Activated CD8-positive, alpha-beta memory T cell treated with anti-CD3 and anti-CD28 coated beads for 24 hours (primary cell): ENCODE data around the gene FCN3.
A peak's percentile ranks its signal among the peaks of the same experiment; 100 is the strongest.
"Not testable (repeated sequence)": the region's sequence is repeated elsewhere in the genome, so short reads cannot be mapped to it uniquely, and the experiment has no call there.

Source experiments
- DNase-seq: peaks from one replicate; pipeline ENCODE4 v3.0.0-alpha.2; 2020

Gene FCN3

GRCh38 chr1:27374362-27375086, at the start of gene FCN3:
TSS of gene FCN3 (minus strand) at chr1:27374824. CDS start at chr1:27374818, 6 bp downstream.
- no peak for DNase-seq

- DNase-seq = no peak
These were observed 49.1 kb upstream of the FCN3 start for GRCh38 chr1:27423709-27424108.

GRCh38 chr1:27418326-27419185, 43.9 kb upstream of the FCN3 start:
- no peak for DNase-seq

DNA sequence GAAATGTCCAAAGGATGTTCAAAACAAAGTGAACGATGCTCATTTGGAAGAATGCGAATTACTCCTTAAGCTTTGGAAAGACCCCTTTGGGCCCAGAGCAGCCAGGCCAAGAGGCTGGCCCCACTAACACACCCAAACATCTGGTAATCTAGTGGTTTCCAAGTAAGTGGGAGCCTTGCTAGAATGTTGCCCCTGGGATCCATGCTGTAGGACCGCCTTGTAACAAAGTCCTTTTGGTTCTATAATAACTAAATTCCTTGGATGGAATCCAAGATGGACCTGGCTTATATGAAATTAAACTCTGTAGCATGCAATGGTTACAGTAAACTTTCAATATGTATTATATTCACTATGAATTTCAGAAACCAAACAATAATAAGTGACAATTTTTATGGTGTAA, 43.1 kb upstream of the FCN3 start:
- no peak for DNase-seq

- DNase-seq = no peak
These were observed 41.9 kb upstream of the FCN3 start for GRCh38 chr1:27416387-27417111.

- DNase-seq = no peak
These were observed 39.5 kb upstream of the FCN3 start for GRCh38 chr1:27414091-27414490.

DNA sequence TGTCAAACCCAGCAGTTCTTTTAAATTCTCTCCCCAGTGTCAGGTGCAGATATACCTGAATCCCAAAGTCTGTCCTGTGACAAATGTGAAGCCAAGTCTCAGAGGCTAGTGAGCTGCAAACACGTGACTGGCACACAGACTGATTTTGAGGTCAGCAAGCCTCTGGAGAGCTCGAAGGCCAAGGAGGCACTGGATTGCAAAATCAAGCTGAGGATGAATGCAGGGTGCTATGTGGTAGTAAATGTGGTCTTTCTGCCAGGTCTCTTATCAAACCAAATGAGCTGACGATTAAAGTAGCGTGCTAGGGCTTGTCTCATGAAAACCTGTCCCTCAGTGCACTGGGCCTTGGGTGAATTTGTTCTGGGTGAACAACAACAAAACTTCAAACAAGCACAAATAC, 38.4 kb upstream of the FCN3 start:
- no peak for DNase-seq

DNA sequence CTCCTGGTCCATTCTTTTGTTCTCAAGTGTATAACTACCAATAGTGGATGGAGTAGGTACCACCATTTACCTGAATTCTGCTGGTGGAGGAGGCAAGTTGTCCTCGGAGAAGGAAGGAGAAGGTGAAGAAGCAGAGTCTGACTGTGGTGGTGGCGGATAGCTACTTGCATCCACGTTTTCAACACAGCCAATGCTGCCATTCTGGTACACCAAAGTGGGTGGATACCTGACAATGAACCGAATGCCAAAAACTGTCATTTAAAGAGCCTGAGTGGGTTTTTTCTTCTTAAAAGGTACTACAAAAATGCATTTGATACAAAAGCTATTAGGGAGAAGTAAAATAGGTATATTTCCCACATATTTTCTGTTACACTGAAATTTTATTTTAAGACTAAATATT, 37.9 kb upstream of the FCN3 start:
- DNase-seq = no peak

DNA sequence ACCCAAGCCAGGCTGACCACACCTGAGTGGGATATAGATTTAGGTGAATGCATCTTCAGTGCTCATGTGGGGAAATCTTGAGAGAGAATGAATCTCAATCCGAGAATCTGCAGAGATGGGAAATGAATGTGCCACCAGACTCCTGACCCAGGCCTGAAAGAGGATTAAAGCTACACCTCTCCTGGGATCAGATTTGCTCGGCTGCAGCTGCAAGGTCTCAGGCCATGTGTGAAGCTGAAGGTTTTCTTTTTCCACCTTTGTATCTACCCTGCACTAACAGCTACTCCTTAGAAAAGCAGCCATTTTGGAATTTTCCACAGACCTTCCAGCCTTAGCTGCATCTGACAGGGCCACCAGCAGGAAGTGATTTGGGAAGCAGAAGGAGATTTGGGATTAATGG, 36.1 kb upstream of the FCN3 start:
- no peak for DNase-seq

DNA sequence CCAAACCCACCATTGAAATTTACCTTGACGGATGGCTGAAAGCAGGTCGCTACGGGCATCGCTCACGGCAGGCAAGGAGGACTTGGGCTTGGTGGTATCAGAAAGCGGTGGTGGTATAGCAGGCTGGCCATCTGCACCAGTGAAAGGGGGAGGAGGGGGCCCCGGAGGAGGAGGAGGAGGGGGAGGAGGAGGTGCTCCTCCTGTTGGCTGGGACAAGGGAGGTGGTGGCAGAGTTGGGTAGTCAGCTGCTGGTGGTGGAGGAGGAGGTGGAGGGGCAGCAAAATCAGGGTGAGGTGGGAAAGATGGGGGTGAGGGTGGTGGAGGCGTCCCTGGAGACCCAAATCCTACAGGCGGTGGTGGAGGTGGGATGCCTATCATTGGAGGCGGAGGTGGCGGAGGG, 35.0 kb upstream of the FCN3 start:
- DNase-seq = no peak

DNA sequence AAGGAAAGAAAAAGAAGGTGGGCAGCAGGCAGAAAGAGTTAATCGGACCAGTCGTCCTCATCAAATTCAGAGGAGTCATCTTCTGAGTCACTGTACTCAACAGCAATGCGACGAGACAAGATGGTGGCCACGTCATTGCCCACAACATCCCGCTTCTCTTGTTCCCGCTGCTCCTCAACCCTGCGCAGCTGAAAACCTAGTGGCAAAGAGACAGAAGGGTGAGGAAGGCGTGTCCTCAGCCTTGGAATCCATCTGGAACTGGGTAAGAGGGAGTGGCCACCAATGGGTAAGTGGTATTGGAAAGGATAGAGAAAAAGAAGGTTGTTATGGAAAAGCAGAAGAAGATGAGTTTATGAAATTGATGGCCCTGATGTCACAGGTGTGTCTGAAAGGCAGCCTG, 33.5 kb upstream of the FCN3 start:
- DNase-seq = no peak

GRCh38 chr1:27406791-27407190, 32.2 kb upstream of the FCN3 start:
- not testable (repeated sequence) for DNase-seq

DNA sequence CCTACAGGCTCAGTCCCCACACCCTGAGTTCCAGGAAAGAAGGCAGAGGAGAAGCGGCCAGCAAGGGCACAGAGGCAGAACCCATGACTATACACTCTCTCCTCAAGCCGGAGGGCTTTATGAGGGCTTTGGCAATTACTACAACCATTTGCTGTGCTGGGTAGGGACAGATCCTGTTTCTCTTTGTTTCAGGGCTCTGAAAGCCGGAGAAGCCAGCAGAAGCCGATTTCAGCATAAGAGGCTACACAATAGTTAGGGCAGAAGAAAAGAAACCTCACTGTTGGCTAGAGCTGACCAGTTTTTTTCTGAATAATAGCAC, 31.7 kb upstream of the FCN3 start:
- DNase-seq = no peak

DNA sequence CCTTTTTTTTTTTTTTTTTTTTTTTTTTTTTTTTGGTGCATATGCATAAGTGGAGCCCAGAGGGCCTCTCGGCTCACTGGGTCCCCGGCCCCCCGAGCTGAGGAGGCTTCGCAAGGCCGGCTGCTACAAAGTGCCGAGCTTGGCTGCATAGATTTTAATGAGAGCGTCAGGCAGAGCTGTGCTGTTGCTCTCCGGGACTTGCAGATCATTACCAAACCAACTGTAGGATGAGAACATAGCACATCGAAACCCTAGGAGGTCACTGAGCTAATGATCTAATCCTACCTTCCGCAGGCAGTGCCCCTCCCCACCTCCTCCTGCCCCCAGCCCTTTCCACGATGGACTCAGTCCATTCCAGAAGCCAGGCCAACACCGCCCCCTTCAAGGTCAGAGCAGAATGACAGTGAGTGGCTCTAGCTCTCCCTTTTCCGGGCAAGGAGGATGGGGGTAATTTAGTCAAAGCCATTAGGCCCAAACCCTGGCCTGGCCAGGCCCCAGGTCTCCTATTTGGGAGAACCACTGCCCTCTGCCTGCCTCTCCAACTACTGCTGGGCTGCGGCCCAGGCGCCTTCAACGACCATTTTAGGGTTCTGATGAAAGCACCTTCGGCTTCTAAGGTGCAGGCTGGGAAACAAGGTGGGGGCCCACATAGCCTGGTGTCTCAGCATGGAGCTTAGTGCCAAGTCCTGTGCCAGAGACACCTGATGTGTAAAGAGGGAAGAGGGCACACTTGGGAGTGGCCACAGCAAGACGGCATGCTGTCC, 31.2 kb upstream of the FCN3 start:
- not testable (repeated sequence) for DNase-seq

DNA sequence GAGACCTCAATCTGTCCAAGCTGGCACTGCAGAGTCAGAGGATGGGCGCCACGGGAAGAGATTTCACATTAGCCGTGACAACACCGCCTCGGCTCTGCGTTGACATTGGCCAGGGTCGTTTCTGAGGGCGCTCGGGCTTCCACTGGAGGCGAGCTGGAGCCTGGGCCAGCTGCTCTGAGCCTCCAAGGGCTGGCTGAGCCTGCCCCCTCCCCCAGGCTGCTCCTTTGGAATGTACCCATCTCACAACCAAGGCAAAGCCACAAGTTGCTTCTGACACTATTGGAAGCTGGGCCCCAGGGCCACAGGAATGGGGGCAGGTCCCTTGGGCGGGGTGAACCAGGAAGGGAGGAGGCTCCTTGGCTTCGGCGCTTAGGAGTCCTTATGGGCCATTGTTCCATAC, 30.4 kb upstream of the FCN3 start:
- no peak for DNase-seq

DNA sequence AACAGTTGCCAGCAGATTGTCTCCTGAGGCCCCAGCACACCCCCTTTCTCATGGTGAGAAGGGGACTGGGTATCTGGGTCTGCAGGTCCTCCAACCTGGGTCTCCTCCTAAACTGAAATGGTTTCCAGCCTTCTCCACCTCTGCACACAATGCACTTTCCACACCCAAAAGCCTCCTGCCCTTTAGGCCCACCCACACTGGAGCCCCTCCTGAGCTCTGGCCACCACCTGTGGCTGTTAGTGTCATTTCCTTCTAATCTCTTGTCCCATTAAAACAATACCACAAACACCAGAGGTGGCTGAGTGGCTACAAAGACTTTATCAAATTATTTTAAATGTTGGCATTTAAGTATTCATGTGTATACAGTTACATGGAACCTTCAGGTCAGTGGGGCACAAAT, 29.3 kb upstream of the FCN3 start:
- no peak for DNase-seq

DNA sequence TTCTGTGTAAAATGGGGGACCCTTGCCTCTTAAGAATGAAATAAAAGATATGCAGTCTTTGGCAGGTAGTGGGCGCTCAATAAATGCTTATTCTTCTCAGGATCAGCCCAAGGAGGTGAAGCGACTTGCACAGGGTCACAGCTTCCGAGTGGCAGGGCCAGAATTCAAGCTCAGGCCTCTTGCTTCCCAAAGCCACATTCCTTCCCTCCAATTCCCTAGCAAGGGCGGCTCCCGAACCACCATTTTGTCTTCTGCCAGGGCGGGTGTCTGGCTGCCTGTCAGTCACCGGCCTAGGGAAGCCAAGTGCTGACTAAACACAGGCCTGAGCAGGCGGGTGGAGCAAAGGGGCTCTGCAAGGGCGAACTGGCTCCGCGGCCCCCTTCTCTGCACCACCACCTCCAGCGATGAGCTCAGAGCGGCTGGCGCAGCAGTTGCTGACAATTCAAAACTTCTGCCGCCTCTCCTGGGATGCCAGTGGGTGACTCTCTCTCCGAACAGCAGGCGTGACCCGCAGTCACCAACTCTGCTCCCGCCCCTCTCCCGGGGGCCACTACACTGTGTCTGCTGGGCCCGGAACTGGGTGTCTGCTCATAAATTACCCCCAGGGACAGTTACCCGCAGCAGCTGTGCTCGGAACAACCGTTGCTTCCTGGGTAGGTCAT, 28.6 kb upstream of the FCN3 start:
- DNase-seq = peak; percentile 78

GRCh38 chr1:27402349-27402754, 27.7 kb upstream of the FCN3 start:
- DNase-seq = no peak

- DNase-seq = no peak
These were observed 26.3 kb upstream of the FCN3 start for GRCh38 chr1:27400963-27401341.

GRCh38 chr1:27400082-27400962, 25.7 kb upstream of the FCN3 start:
- DNase-seq = no peak

DNA sequence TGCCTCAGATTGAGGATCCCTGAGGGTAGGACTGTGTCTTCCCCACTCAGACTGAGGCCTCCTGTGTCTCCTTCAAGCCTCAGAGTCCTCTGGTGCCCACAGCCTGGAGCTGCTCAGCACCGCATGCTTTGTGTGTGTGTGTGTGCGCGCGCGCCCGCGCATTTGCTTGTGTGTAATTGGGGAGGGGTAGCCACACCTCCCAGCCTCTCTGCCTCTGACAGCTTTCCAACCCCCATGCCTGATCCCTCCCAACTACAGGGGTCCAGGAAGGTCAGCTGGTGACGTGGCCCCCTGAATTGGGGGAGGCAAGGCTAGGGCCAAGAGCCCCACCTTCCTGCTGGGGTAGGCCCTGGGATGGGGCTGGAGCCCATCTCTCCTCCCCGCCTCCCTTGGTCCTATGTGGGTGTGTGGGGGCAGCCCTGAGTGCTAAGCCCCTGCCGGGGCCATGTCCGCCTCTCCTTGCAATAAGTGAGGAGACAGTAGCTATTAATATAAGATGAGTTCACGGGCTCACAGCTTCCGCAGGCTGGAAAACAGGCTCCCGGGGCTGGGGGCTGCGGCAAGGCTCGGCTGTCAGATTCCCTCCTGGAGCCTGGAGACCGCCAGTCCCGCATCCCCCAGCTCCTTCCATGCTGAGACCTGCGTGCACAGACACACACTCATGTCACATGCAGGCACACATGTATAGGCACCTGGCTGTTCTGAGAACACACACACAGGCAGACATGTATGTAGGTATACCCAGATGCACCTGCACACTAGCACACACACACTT, 24.8 kb upstream of the FCN3 start:
- no peak for DNase-seq
